GM12892 (cell line): ENCODE measurements around the gene SLFN12.
"Not testable (repeated sequence)": the region's sequence is repeated elsewhere in the genome, so short reads cannot be mapped to it uniquely, and the experiment has no call there.

Source experiments
- POLR2A ChIP-seq: IDR thresholded peaks from 2 replicates; pipeline ENCODE4 v1.6.1; 2011; ENCODE audit warnings: low read depth, low read length, control low read depth
- POLR2AphosphoS5 ChIP-seq: IDR thresholded peaks from 2 replicates; pipeline ENCODE4 v1.6.1; 2011; ENCODE audit warnings: low read depth, low read length, control low read depth
- TAF1 ChIP-seq: IDR thresholded peaks from 2 replicates; pipeline ENCODE4 v1.6.1; 2011; ENCODE audit warnings: low read depth, mild to moderate bottlenecking, control low read depth, low read length, borderline replicate concordance

DNA sequence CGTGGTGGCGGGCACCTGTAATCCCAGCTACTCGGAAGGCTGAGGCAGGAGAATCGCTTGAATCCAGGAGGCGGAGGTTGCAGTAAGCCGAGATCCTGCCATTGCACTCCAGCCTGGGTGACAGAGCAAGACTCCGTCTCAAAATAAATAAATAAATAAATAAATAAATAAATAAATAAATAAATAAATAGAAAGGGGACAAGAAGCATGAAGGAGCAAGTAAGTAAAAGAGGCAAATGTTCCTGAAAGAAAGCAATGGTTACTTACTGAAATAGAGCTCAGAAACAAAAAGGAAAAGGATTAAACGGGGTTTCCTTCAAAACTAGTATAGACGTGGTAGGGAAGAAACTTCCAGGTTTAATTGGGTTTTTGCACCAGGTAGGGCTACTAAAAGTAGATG, 11.2 kb downstream of the SLFN12 start:
- not testable (repeated sequence) for TF ChIP-seq POLR2A, POLR2AphosphoS5, TAF1
